ENCODE measurements around the gene SRSF2.
"Not testable (repeated sequence)": the region's sequence is repeated elsewhere in the genome, so short reads cannot be mapped to it uniquely, and the experiment has no call there.

Gene SRSF2

GRCh38 chr17:76700270-76700616 is 36.9 kb downstream of the SRSF2 start:
- DNase-seq: no peak

GRCh38 chr17:76698466-76698977 is 38.6 kb downstream of the SRSF2 start:
- not testable (repeated sequence) for DNase-seq

GRCh38 chr17:76697702-76698465 is 39.2 kb downstream of the SRSF2 start:
- peak; percentile 62 for DNase-seq

GRCh38 chr17:76696763-76697701 is 40.1 kb downstream of the SRSF2 start:
- DNase-seq: no peak

GRCh38 chr17:76695059-76695831 is 41.9 kb downstream of the SRSF2 start:
- no peak for DNase-seq

- DNase-seq: no peak
These were observed 45.5 kb downstream of the SRSF2 start for GRCh38 chr17:76691379-76692191.

- no peak for DNase-seq
These were observed 46.4 kb downstream of the SRSF2 start for GRCh38 chr17:76690596-76691280.

- DNase-seq: no peak
These were observed 47.3 kb downstream of the SRSF2 start for GRCh38 chr17:76689859-76690258.

GRCh38 chr17:76688165-76688622 is 48.9 kb downstream of the SRSF2 start:
- no peak for DNase-seq

GRCh38 chr17:76687298-76688164 is 49.6 kb downstream of the SRSF2 start:
- DNase-seq: no peak

- no peak for DNase-seq
These were observed 50.4 kb downstream of the SRSF2 start for GRCh38 chr17:76686538-76687297.

GRCh38 chr17:76685846-76686245 is 51.3 kb downstream of the SRSF2 start:
- DNase-seq: no peak

GRCh38 chr17:76685366-76685765 is 51.8 kb downstream of the SRSF2 start:
- no peak for DNase-seq

GRCh38 chr17:76684756-76685155 is 52.4 kb downstream of the SRSF2 start:
- no peak for DNase-seq

Data from NCI-H510A (cell line).